Measurements from ENCODE around the gene KNDC1.

Gene KNDC1

GRCh38 chr10:133183646-133184378 lies 23.8 kb downstream of the KNDC1 start:
- no peaks in the 10 kb centered on the region for H3F3A ChIP-seq (ENCODE audit: insufficient read depth, low read length)
- no peaks in the 10 kb centered on the region for H3K9me3 ChIP-seq (ENCODE audit: low read length)
- no peak overlapping the region for H3K4me3 ChIP-seq (ENCODE audit: low read depth, low read length, poor library complexity, severe bottlenecking)
- H3K4me2 ChIP-seq (ENCODE audit: low read length): no peak overlapping the region
- H3K79me2 ChIP-seq (ENCODE audit: insufficient read depth, low read length): no peaks in the 10 kb centered on the region
- H3K4me1 ChIP-seq (ENCODE audit: insufficient read depth, low read length, severe bottlenecking): no peaks in the 10 kb centered on the region
- H3K27ac ChIP-seq (ENCODE audit: low read depth, low read length, poor library complexity, severe bottlenecking): no peak overlapping the region
- H3K36me3 ChIP-seq (ENCODE audit: insufficient read depth, low read length): no peaks in the 10 kb centered on the region
- no peaks in the 10 kb centered on the region for H3K27me3 ChIP-seq (ENCODE audit: insufficient read depth, low read length)
- no peak overlapping the region for H3K9ac ChIP-seq (ENCODE audit: low read length)
- H3K9me2 ChIP-seq (ENCODE audit: low read depth, low read length): no peaks in the 10 kb centered on the region
- TF ChIP-seq, protein P1, sequence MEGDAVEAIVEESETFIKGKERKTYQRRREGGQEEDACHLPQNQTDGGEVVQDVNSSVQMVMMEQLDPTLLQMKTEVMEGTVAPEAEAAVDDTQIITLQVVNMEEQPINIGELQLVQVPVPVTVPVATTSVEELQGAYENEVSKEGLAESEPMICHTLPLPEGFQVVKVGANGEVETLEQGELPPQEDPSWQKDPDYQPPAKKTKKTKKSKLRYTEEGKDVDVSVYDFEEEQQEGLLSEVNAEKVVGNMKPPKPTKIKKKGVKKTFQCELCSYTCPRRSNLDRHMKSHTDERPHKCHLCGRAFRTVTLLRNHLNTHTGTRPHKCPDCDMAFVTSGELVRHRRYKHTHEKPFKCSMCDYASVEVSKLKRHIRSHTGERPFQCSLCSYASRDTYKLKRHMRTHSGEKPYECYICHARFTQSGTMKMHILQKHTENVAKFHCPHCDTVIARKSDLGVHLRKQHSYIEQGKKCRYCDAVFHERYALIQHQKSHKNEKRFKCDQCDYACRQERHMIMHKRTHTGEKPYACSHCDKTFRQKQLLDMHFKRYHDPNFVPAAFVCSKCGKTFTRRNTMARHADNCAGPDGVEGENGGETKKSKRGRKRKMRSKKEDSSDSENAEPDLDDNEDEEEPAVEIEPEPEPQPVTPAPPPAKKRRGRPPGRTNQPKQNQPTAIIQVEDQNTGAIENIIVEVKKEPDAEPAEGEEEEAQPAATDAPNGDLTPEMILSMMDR (IDR thresholded peaks at IDR 0.05; ENCODE audit: low read length): no peak
- TF ChIP-seq EZH2 (IDR thresholded peaks at IDR 0.05; ENCODE audit: borderline replicate concordance, low read length): no peak
- no peaks in the 10 kb centered on the region for H4K20me1 ChIP-seq (ENCODE audit: insufficient read depth, low read length)
- no peak overlapping the region for H2AFZ ChIP-seq (ENCODE audit: low read length)

- H3K4me1 ChIP-seq (ENCODE audit: insufficient read depth, low read length, severe bottlenecking): no peaks in the 10 kb centered on the region
- H3K4me2 ChIP-seq (ENCODE audit: low read length): no peak overlapping the region
- H3K9ac ChIP-seq (ENCODE audit: low read length): no peak overlapping the region
- no peak for TF ChIP-seq EZH2 (IDR thresholded peaks at IDR 0.05; ENCODE audit: borderline replicate concordance, low read length)
- TF ChIP-seq, protein P1 (IDR thresholded peaks at IDR 0.05; ENCODE audit: low read length): no peak
- H4K20me1 ChIP-seq (ENCODE audit: insufficient read depth, low read length): no peaks in the 10 kb centered on the region
- no peak overlapping the region for H3K27ac ChIP-seq (ENCODE audit: low read depth, low read length, poor library complexity, severe bottlenecking)
- H3K9me2 ChIP-seq (ENCODE audit: low read depth, low read length): no peaks in the 10 kb centered on the region
- no peak overlapping the region for H3K4me3 ChIP-seq (ENCODE audit: low read depth, low read length, poor library complexity, severe bottlenecking)
- H3K27me3 ChIP-seq (ENCODE audit: insufficient read depth, low read length): no peaks in the 10 kb centered on the region
- no peaks in the 10 kb centered on the region for H3K79me2 ChIP-seq (ENCODE audit: insufficient read depth, low read length)
- no peak overlapping the region for H2AFZ ChIP-seq (ENCODE audit: low read length)
- H3K36me3 ChIP-seq (ENCODE audit: insufficient read depth, low read length): no peaks in the 10 kb centered on the region
- H3K9me3 ChIP-seq (ENCODE audit: low read length): no peaks in the 10 kb centered on the region
- H3F3A ChIP-seq (ENCODE audit: insufficient read depth, low read length): no peaks in the 10 kb centered on the region
Measured at GRCh38 chr10:133184591-133185244, 24.7 kb downstream of the KNDC1 start.

GRCh38 chr10:133185421-133185820 lies 25.4 kb downstream of the KNDC1 start:
- Histone ChIP-seq H3K4me1 (ENCODE audit: insufficient read depth, low read length, severe bottlenecking) (no peaks in the 10 kb centered on the region), H3K27ac (ENCODE audit: low read depth, low read length, poor library complexity, severe bottlenecking) (no peak overlapping the region), H4K20me1 (ENCODE audit: insufficient read depth, low read length) (no peaks in the 10 kb centered on the region), H3K9me2 (ENCODE audit: low read depth, low read length) (no peaks in the 10 kb centered on the region), H3F3A (ENCODE audit: insufficient read depth, low read length) (no peaks in the 10 kb centered on the region), H3K27me3 (ENCODE audit: insufficient read depth, low read length) (no peaks in the 10 kb centered on the region), H3K9ac (ENCODE audit: low read length) (no peak overlapping the region), H3K79me2 (ENCODE audit: insufficient read depth, low read length) (no peaks in the 10 kb centered on the region), H3K36me3 (ENCODE audit: insufficient read depth, low read length) (no peaks in the 10 kb centered on the region), H3K4me3 (ENCODE audit: low read depth, low read length, poor library complexity, severe bottlenecking) (no peak overlapping the region), H3K4me2 (ENCODE audit: low read length) (no peak overlapping the region), H2AFZ (ENCODE audit: low read length) (no peak overlapping the region), H3K9me3 (ENCODE audit: low read length) (no peaks in the 10 kb centered on the region)
- TF ChIP-seq, protein P1 (IDR thresholded peaks at IDR 0.05; ENCODE audit: low read length): no peak
- TF ChIP-seq EZH2 (IDR thresholded peaks at IDR 0.05; ENCODE audit: borderline replicate concordance, low read length): no peak
